ENCODE data around the gene CHCHD3. TPM values are rescaled to one million over a fixed set of nuclear protein-coding genes. Genes with fewer than 3 reads are reported as not detected.

The CHCHD3 gene
- total RNA-seq, 1 experiment from 2014 or later, result 100 TPM

DNA sequence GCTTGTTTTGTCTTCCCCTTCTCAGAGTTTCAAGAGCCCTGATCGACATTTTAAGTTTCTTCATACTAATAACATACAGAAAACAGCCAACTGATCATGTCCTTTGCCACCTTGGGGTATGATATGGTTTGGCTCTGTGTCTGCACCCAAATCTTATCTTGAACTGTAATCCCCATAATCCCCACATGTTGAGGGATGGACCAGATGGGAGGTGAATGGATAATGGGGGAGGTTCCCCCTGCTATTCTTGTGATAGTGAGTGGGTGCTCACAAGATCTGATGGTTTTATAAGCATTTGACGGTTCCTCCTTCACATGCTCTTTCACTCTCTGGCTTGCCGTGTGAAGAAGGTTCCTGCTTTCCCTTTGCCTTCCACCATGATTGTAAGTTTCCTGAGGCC is 190.3 kb downstream of the CHCHD3 start:
- Histone ChIP-seq H3K27ac (no peak overlapping the region), H3K79me2 (ENCODE audit: low read depth) (no peaks in the 10 kb centered on the region), H3K4me3 (no peak overlapping the region), H3K4me2 (no peak overlapping the region), H3K4me1 (replicated peaks; ENCODE audit: insufficient read depth) (no peaks in the 10 kb centered on the region), H3K9me3 (ENCODE audit: insufficient read depth, low read depth) (no peaks in the 10 kb centered on the region), H3K27me3 (ENCODE audit: insufficient read depth, low read depth) (no peaks in the 10 kb centered on the region), H2AFZ (no peak overlapping the region), H3K36me3 (ENCODE audit: low read depth) (no peaks in the 10 kb centered on the region), H3K9me2 (ENCODE audit: insufficient read depth) (no peaks in the 10 kb centered on the region), H4K20me1 (ENCODE audit: insufficient read depth) (0 out of 2 replicates have a peak, but pooled peaks cover 4% of the 10 kb centered on the region), H3F3A (ENCODE audit: insufficient read depth, low read depth) (no peaks in the 10 kb centered on the region)
- no peak for DNase-seq
- intact Hi-C loops (cut with micrococcal nuclease; ENCODE audit: unreplicated experiment), result no loop called here
- POLR2A ChIA-PET (ENCODE audit: unreplicated experiment), result interaction anchor here (0.5 kb wide), 1 partner anchor 526 kb away, joined by 3 read pairs; no protein-coding TSS in a partner anchor
- BruUV-seq (replicated peaks), result no TSS peak
- TF ChIP-seq, protein P1, sequence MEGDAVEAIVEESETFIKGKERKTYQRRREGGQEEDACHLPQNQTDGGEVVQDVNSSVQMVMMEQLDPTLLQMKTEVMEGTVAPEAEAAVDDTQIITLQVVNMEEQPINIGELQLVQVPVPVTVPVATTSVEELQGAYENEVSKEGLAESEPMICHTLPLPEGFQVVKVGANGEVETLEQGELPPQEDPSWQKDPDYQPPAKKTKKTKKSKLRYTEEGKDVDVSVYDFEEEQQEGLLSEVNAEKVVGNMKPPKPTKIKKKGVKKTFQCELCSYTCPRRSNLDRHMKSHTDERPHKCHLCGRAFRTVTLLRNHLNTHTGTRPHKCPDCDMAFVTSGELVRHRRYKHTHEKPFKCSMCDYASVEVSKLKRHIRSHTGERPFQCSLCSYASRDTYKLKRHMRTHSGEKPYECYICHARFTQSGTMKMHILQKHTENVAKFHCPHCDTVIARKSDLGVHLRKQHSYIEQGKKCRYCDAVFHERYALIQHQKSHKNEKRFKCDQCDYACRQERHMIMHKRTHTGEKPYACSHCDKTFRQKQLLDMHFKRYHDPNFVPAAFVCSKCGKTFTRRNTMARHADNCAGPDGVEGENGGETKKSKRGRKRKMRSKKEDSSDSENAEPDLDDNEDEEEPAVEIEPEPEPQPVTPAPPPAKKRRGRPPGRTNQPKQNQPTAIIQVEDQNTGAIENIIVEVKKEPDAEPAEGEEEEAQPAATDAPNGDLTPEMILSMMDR (conservative IDR thresholded peaks at IDR 0.05), result no peak
- no peak for TF ChIP-seq EZH2 (IDR thresholded peaks at IDR 0.05; ENCODE audit: low read depth)
- CTCF ChIA-PET, result no interaction called here

DNA sequence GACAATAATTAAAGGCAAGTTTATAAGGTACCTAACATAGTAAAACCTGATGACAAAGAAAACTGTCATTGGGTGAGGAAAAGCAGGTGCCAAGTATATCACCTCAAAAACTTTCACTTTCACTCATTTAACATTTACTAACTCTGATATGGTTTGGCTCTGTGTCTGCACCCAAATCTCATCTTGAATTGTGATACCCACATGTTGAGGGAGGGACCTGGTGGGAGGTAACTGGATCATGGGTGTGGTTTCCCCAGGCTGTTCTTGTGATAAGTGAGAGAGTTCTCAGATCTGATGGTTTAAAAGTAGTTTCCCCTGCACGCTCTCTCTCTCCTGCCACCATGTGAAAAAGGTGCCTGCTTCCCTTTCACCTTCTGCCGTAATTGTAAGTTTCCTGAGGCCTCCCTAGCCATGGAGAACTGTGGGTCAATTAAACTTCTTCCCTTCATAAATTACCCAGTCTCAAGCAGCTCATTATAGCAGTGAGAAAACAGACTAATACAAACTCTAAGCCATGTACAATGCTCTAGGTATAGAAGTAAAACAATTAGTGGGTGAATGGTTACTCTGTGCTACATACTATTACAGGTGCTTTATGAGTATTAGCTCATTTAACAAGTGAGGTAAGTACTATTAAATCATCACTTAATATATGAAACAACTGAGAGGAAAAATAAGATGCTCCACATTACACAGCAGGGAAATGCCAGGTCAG is 199.0 kb downstream of the CHCHD3 start:
- ChIA-PET POLR2A (ENCODE audit: unreplicated experiment) (interaction anchor here (0.6 kb wide), 1 partner anchor 1634 kb away, joined by 5 read pairs; no protein-coding TSS in a partner anchor), CTCF (no interaction called here)
- H3K4me3 ChIP-seq, result no peak overlapping the region
- H3K4me2 ChIP-seq, result no peak overlapping the region
- H3K4me1 ChIP-seq (replicated peaks; ENCODE audit: insufficient read depth), result no peaks in the 10 kb centered on the region
- no peaks in the 10 kb centered on the region for H3K9me2 ChIP-seq (ENCODE audit: insufficient read depth)
- H3K27me3 ChIP-seq (ENCODE audit: insufficient read depth, low read depth), result no peaks in the 10 kb centered on the region
- BruUV-seq (replicated peaks), result no TSS peak
- no peaks in the 10 kb centered on the region for H3F3A ChIP-seq (ENCODE audit: insufficient read depth, low read depth)
- no peak for DNase-seq
- peaks cover 7% of the 10 kb centered on the region; the same call in 1 of the 2 replicates for H4K20me1 ChIP-seq (ENCODE audit: insufficient read depth)
- H3K36me3 ChIP-seq (ENCODE audit: low read depth), result peaks cover 7% of the 10 kb centered on the region; the same call in 1 of the 2 replicates
- intact Hi-C loops (cut with micrococcal nuclease; ENCODE audit: unreplicated experiment), result no loop called here
- 0 out of 2 replicates have a peak, but pooled peaks cover 4% of the 10 kb centered on the region for H3K79me2 ChIP-seq (ENCODE audit: low read depth)
- no peaks in the 10 kb centered on the region for H3K9me3 ChIP-seq (ENCODE audit: insufficient read depth, low read depth)
- TF ChIP-seq EZH2 (IDR thresholded peaks at IDR 0.05; ENCODE audit: low read depth), result no peak
- TF ChIP-seq, protein P1 (conservative IDR thresholded peaks at IDR 0.05), result no peak
- no peak overlapping the region for H2AFZ ChIP-seq
- no peak overlapping the region for H3K27ac ChIP-seq

DNA sequence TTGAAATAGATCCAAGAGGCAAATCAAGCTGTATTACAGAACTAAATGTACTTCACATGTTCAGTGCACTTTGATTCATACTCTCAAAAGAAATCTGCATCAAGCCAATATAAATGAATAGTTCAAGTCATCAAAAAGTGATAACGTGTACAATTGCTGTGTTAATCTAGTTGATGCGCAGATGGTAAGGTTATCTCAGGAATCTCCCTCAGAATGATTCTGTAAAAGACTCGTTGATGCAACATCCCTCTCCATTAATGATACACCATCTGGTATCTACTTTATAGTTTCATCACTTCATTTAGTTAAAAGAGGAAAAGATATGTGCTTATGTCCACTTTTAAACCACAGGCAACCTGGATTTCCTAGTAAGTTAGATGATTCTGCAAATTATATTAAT is 200.6 kb downstream of the CHCHD3 start:
- Histone ChIP-seq H3K9me3 (ENCODE audit: insufficient read depth, low read depth) (no peaks in the 10 kb centered on the region), H3K9me2 (ENCODE audit: insufficient read depth) (no peaks in the 10 kb centered on the region), H3K36me3 (ENCODE audit: low read depth) (peaks cover 7% of the 10 kb centered on the region; the same call in 1 of the 2 replicates), H3K27me3 (ENCODE audit: insufficient read depth, low read depth) (no peaks in the 10 kb centered on the region), H4K20me1 (ENCODE audit: insufficient read depth) (peaks cover 4% of the 10 kb centered on the region; the same call in 1 of the 2 replicates), H2AFZ (no peak overlapping the region), H3K4me2 (no peak overlapping the region), H3K79me2 (ENCODE audit: low read depth) (0 out of 2 replicates have a peak, but pooled peaks cover 4% of the 10 kb centered on the region), H3K4me1 (replicated peaks; ENCODE audit: insufficient read depth) (no peaks in the 10 kb centered on the region), H3K27ac (no peak overlapping the region), H3F3A (ENCODE audit: insufficient read depth, low read depth) (no peaks in the 10 kb centered on the region), H3K4me3 (no peak overlapping the region)
- TF ChIP-seq, protein P1 (conservative IDR thresholded peaks at IDR 0.05), result no peak
- no peak for TF ChIP-seq EZH2 (IDR thresholded peaks at IDR 0.05; ENCODE audit: low read depth)
- no TSS peak for BruUV-seq (replicated peaks)
- intact Hi-C loops (cut with micrococcal nuclease; ENCODE audit: unreplicated experiment), result no loop called here
- ChIA-PET CTCF (no interaction called here), POLR2A (ENCODE audit: unreplicated experiment) (no interaction called here)
- no peak for DNase-seq

Measured in PC-9 (cell line).